ENCODE data around the gene ATG5. TPM values are rescaled to one million over a fixed set of nuclear protein-coding genes. Genes with fewer than 3 reads are reported as not detected.

ATG5 gene
- polyA plus RNA-seq, 3 donors = 15.0 to 31.4 (median 29.9) TPM

DNA sequence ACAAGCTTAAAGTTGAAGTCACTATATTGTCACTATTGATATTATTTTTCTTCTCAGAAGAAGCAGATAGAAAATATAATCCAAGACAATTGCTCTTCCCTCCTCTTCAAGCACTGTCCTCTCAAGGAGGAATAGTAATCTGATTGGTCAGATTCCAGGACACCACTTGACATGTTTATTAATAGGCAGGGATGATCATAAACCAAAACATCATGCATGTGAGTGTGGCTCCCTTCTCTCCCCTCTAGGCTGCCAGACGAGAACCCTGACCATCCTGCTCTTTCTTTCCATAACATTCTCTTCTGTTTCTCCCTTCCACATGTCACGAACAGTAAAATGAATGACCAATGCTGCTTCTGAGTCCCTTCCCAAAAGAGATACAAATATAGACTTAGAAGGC lies 7.5 kb downstream of the ATG5 start:
- Histone ChIP-seq H3K36me3 (replicated peaks in 1 of 2; ENCODE audit: control insufficient read depth in 1 of 2, insufficient read depth in 2 of 2, low read length in 2 of 2) (peaks cover 12 to 29% of the 10 kb centered on the region in 2 donors), H3K27me3 (ENCODE audit: control insufficient read depth in 2 of 2, insufficient read depth in 2 of 2, low read length in 2 of 2) (no peaks in the 10 kb centered on the region), H3K4me1 (ENCODE audit: control insufficient read depth in 1 of 2, insufficient read depth in 2 of 2, low read length in 2 of 2) (no peaks in the 10 kb centered on the region), H3K4me3 (replicated peaks in 1 of 3; ENCODE audit: low read depth in 2 of 3, low read length in 3 of 3) (no peak overlapping the region), H3K9me3 (replicated peaks in 1 of 2; ENCODE audit: control insufficient read depth in 1 of 2, insufficient read depth in 1 of 2, low read length in 2 of 2) (no peaks in the 10 kb centered on the region), H3K79me2 (ENCODE audit: insufficient read depth, low read length) (peaks cover 80% of the 10 kb centered on the region), H4K20me1 (ENCODE audit: insufficient read depth, low read length) (peaks cover 56% of the 10 kb centered on the region), H3K27ac (ENCODE audit: low read depth in 1 of 2, low read length in 2 of 2) (peak overlapping the region in 1 of 2 donors; percentile 18), H2AFZ (ENCODE audit: insufficient read depth, low read depth, low read length, poor library complexity, severe bottlenecking) (no peak overlapping the region), H3K9ac (ENCODE audit: insufficient read depth, low read length, poor library complexity, severe bottlenecking) (no peak overlapping the region), H3K4me2 (replicated peaks; ENCODE audit: extremely low read depth, low read length, poor library complexity, severe bottlenecking) (no peak overlapping the region)
- WGBS (ENCODE audit: insufficient coverage) = 100% methylated on average over 2 of the region's 2 CpGs
- DNase-seq = no peak
- H3K36me3 Mint-ChIP-seq = peaks cover 20 to 35% of the 10 kb centered on the region in 2 donors
- no peak overlapping the region for H3K27ac Mint-ChIP-seq
- H3K4me1 Mint-ChIP-seq = peaks cover 26% of the 10 kb centered on the region
- no peak overlapping the region for H3K4me3 Mint-ChIP-seq
- H3K9me3 Mint-ChIP-seq = peaks cover 0 to 5% (median 0%) of the 10 kb centered on the region in 7 donors
- TF ChIP-seq, protein P1, sequence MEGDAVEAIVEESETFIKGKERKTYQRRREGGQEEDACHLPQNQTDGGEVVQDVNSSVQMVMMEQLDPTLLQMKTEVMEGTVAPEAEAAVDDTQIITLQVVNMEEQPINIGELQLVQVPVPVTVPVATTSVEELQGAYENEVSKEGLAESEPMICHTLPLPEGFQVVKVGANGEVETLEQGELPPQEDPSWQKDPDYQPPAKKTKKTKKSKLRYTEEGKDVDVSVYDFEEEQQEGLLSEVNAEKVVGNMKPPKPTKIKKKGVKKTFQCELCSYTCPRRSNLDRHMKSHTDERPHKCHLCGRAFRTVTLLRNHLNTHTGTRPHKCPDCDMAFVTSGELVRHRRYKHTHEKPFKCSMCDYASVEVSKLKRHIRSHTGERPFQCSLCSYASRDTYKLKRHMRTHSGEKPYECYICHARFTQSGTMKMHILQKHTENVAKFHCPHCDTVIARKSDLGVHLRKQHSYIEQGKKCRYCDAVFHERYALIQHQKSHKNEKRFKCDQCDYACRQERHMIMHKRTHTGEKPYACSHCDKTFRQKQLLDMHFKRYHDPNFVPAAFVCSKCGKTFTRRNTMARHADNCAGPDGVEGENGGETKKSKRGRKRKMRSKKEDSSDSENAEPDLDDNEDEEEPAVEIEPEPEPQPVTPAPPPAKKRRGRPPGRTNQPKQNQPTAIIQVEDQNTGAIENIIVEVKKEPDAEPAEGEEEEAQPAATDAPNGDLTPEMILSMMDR (IDR thresholded peaks at IDR 0.05) = no peak
- no peaks in the 10 kb centered on the region for H3K27me3 Mint-ChIP-seq (ENCODE audit: low read depth in 3 of 3)
- intact Hi-C loops (cut with micrococcal nuclease) = no loop called here

DNA sequence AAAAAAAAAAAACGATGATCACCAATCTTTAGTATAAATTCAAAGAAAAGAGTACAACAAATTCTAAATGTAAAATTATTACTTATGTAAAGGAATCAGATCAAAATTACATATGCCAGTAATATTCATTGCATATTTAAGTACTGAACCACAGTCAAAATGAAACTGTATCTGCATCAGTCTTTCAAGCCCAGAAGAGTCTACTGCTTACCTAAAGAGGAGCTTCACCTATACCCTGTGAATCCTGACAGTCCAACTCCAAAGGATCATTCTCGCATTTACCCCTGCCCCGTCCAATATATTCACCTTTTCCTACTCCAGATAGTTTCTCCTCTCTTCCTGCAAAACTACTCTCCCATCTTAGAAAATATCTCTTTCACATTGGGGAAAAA lies 9.2 kb downstream of the ATG5 start:
- TF ChIP-seq, protein P1 (IDR thresholded peaks at IDR 0.05) = no peak
- no peaks in the 10 kb centered on the region for H3K4me1 ChIP-seq (ENCODE audit: control insufficient read depth in 1 of 2, insufficient read depth in 2 of 2, low read length in 2 of 2)
- H3K27me3 Mint-ChIP-seq (ENCODE audit: low read depth in 3 of 3) = no peaks in the 10 kb centered on the region
- H3K4me2 ChIP-seq (replicated peaks; ENCODE audit: extremely low read depth, low read length, poor library complexity, severe bottlenecking) = no peak overlapping the region
- H3K79me2 ChIP-seq (ENCODE audit: insufficient read depth, low read length) = peaks cover 74% of the 10 kb centered on the region
- peaks cover 22% of the 10 kb centered on the region for H3K4me1 Mint-ChIP-seq
- H3K9ac ChIP-seq (ENCODE audit: insufficient read depth, low read length, poor library complexity, severe bottlenecking) = no peak overlapping the region
- no peak overlapping the region for H3K27ac ChIP-seq (ENCODE audit: low read depth in 1 of 2, low read length in 2 of 2)
- H2AFZ ChIP-seq (ENCODE audit: insufficient read depth, low read depth, low read length, poor library complexity, severe bottlenecking) = no peak overlapping the region
- H3K27ac Mint-ChIP-seq = peak overlapping the region in 1 of 7 donors; percentile 35
- H3K36me3 ChIP-seq (replicated peaks in 1 of 2; ENCODE audit: control insufficient read depth in 1 of 2, insufficient read depth in 2 of 2, low read length in 2 of 2) = peaks cover 22 to 45% of the 10 kb centered on the region in 2 donors
- H3K4me3 ChIP-seq (replicated peaks in 1 of 3; ENCODE audit: low read depth in 2 of 3, low read length in 3 of 3) = no peak overlapping the region
- H4K20me1 ChIP-seq (ENCODE audit: insufficient read depth, low read length) = peaks cover 60% of the 10 kb centered on the region
- 100% methylated on average over 1 of the region's 3 CpGs for WGBS (ENCODE audit: insufficient coverage)
- intact Hi-C loops (cut with micrococcal nuclease) = no loop called here
- H3K36me3 Mint-ChIP-seq = peaks cover 33 to 40% of the 10 kb centered on the region in 2 donors
- no peak overlapping the region for H3K4me3 Mint-ChIP-seq
- DNase-seq = no peak
- H3K9me3 ChIP-seq (replicated peaks in 1 of 2; ENCODE audit: control insufficient read depth in 1 of 2, insufficient read depth in 1 of 2, low read length in 2 of 2) = no peaks in the 10 kb centered on the region
- H3K27me3 ChIP-seq (ENCODE audit: control insufficient read depth in 2 of 2, insufficient read depth in 2 of 2, low read length in 2 of 2) = no peaks in the 10 kb centered on the region
- no peaks in the 10 kb centered on the region for H3K9me3 Mint-ChIP-seq

Data from CD14-positive monocyte (primary cell).